ENCODE results near the gene EML6. TPM values are rescaled to one million over a fixed set of nuclear protein-coding genes. Genes with fewer than 3 reads are reported as not detected.
A peak's percentile ranks its signal among the peaks of the same experiment; 100 is the strongest.
"Not testable (repeated sequence)": the region's sequence is repeated elsewhere in the genome, so short reads cannot be mapped to it uniquely, and the experiment has no call there.

The EML6 gene
- total RNA-seq, 1 experiment from 2014 or later: 0.20 TPM

GRCh38 chr2:54864096-54864495 is 140.6 kb downstream of the EML6 start:
- no peak for DNase-seq (ENCODE audit: low spot score)
- in situ Hi-C loops (cut with HindIII; ENCODE audit: low sequenced_read_pairs): no loop called here

DNA sequence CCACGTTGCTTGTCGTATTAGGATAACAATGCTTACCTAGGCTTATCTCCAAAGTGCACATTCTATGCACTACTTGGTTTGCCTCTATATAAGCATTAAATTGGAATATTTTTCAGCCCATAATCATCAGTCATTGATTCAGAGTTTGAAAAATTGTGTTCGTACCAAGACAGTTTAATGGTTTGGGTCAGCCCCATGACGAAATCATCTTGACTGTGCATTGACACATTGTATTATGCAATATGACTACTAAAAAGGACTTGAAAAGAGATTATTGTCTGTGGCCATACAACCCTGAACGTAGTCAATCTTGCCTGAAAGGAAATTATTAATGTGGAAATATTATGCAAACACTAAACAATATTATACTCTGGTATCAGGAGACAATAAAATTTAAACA is 141.3 kb downstream of the EML6 start:
- in situ Hi-C loops (cut with HindIII; ENCODE audit: low sequenced_read_pairs): no loop called here
- DNase-seq (ENCODE audit: low spot score): no peak

- in situ Hi-C loops (cut with HindIII; ENCODE audit: low sequenced_read_pairs): no loop called here
- DNase-seq (ENCODE audit: low spot score): no peak
Observed at GRCh38 chr2:54866179-54866578, 142.7 kb downstream of the EML6 start.

DNA sequence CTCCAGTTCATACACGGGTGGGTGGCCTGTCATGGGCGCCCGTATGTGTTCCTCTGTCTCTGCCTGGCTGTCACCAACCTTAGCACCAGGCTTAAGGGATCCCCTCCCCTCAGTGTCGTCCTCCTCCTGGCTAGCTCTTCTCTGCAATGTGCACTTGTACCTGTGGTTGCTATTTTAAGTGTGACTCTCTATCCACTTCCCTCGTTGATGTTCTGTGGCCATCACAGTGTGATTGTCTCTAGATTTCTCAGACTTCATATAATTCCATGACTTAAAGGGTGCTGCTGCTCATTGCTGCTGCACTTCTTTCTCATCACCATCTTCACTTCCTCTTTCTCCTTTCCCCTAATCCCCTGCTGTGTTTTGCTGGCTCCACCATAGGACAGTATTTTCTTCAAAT is 143.4 kb downstream of the EML6 start:
- no peak for DNase-seq (ENCODE audit: low spot score)
- in situ Hi-C loops (cut with HindIII; ENCODE audit: low sequenced_read_pairs): no loop called here

GRCh38 chr2:54867457-54867856 is 144.0 kb downstream of the EML6 start:
- in situ Hi-C loops (cut with HindIII; ENCODE audit: low sequenced_read_pairs): no loop called here
- no peak for DNase-seq (ENCODE audit: low spot score)

GRCh38 chr2:54871457-54872107 is 148.1 kb downstream of the EML6 start:
- in situ Hi-C loops (cut with HindIII; ENCODE audit: low sequenced_read_pairs): no loop called here
- DNase-seq (ENCODE audit: low spot score): no peak

GRCh38 chr2:54872780-54873179 is 149.3 kb downstream of the EML6 start:
- in situ Hi-C loops (cut with HindIII; ENCODE audit: low sequenced_read_pairs): no loop called here

GRCh38 chr2:54873236-54873635 is 149.8 kb downstream of the EML6 start:
- in situ Hi-C loops (cut with HindIII; ENCODE audit: low sequenced_read_pairs); DNase-seq (ENCODE audit: low spot score): not testable (repeated sequence)

More at GRCh38 chr2:54872780-54873179, 149.3 kb downstream of the EML6 start:
- no peak for DNase-seq (ENCODE audit: low spot score)

GRCh38 chr2:54876764-54877163 is 153.3 kb downstream of the EML6 start:
- in situ Hi-C loops (cut with HindIII; ENCODE audit: low sequenced_read_pairs): loop anchor here (25.0 kb wide), 1 partner anchor 286 kb away; no protein-coding TSS in a partner anchor
- no peak for DNase-seq (ENCODE audit: low spot score)

- peak; percentile 94 for DNase-seq (ENCODE audit: low spot score)
- in situ Hi-C loops (cut with HindIII; ENCODE audit: low sequenced_read_pairs): loop anchor here (25.0 kb wide), 1 partner anchor 284 kb away; no protein-coding TSS in a partner anchor
Observed at GRCh38 chr2:54878182-54878581, 154.7 kb downstream of the EML6 start.

- peak; percentile 74 for DNase-seq (ENCODE audit: low spot score)
- in situ Hi-C loops (cut with HindIII; ENCODE audit: low sequenced_read_pairs): loop anchor here (25.0 kb wide), 1 partner anchor 283 kb away; no protein-coding TSS in a partner anchor
Observed at GRCh38 chr2:54879032-54879431, 155.6 kb downstream of the EML6 start.

GRCh38 chr2:54879598-54880332 is 156.3 kb downstream of the EML6 start:
- DNase-seq (ENCODE audit: low spot score): peak; percentile 88
- in situ Hi-C loops (cut with HindIII; ENCODE audit: low sequenced_read_pairs): loop anchor here (25.0 kb wide), 1 partner anchor 283 kb away; no protein-coding TSS in a partner anchor

- in situ Hi-C loops (cut with HindIII; ENCODE audit: low sequenced_read_pairs): loop anchor here (25.0 kb wide), 1 partner anchor 282 kb away; no protein-coding TSS in a partner anchor
- peak; percentile 85 for DNase-seq (ENCODE audit: low spot score)
Observed at GRCh38 chr2:54880428-54880827, 157.0 kb downstream of the EML6 start.

DNA sequence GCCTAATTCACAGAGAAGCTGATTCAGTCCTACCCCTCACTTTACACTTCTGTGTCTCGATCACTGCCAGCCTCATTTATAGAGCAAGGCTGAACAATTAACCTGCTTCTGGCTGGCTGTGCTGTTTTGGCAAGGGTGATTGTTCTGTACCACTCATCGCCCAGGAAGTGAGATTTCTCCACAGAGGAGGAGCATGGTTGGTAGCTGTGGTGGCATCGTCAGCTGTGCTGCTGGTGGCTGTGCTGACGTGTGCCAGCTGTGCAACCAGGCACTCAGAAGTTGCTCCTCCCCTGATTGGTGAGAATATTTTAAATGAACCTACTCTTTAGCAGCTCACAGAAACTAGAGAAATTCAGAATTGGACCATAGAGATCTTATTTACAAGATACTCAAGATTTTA is 158.3 kb downstream of the EML6 start:
- in situ Hi-C loops (cut with HindIII; ENCODE audit: low sequenced_read_pairs): loop anchor here (25.0 kb wide), 1 partner anchor 281 kb away; no protein-coding TSS in a partner anchor
- DNase-seq (ENCODE audit: low spot score): no peak

- in situ Hi-C loops (cut with HindIII; ENCODE audit: low sequenced_read_pairs): loop anchor here (25.0 kb wide), 1 partner anchor 276 kb away; no protein-coding TSS in a partner anchor
- DNase-seq (ENCODE audit: low spot score): no peak
Observed at GRCh38 chr2:54885891-54886290, 162.4 kb downstream of the EML6 start.

- in situ Hi-C loops (cut with HindIII; ENCODE audit: low sequenced_read_pairs): loop anchor here (25.0 kb wide), 1 partner anchor 274 kb away; no protein-coding TSS in a partner anchor
Observed at GRCh38 chr2:54887850-54888545, 164.5 kb downstream of the EML6 start.

GRCh38 chr2:54889053-54889452 is 165.6 kb downstream of the EML6 start:
- no peak for DNase-seq (ENCODE audit: low spot score)
- in situ Hi-C loops (cut with HindIII; ENCODE audit: low sequenced_read_pairs): loop anchor here (25.0 kb wide), 1 partner anchor 273 kb away; no protein-coding TSS in a partner anchor

More at GRCh38 chr2:54887850-54888545, 164.5 kb downstream of the EML6 start:
- DNase-seq (ENCODE audit: low spot score): no peak

DNA sequence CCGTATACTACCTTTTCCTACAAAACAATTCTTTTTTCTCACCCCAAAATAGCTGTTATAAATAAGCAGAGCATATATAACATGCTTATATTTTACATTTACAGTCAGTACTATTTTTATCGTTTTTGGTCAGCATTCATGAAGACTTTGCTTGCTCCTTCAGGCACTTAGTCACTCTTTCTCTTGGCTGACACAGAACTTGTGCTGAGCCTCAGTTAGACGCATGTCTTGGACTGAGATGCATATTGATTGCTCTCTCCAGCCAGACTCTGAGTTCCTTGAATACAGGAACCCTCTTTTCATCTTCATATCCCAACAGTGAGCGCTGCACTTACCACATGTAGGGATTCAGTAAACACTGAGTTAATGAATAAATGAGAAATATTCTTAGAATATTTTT is 168.4 kb downstream of the EML6 start:
- in situ Hi-C loops (cut with HindIII; ENCODE audit: low sequenced_read_pairs): loop anchor here (25.0 kb wide), 1 partner anchor 270 kb away; no protein-coding TSS in a partner anchor

DNA sequence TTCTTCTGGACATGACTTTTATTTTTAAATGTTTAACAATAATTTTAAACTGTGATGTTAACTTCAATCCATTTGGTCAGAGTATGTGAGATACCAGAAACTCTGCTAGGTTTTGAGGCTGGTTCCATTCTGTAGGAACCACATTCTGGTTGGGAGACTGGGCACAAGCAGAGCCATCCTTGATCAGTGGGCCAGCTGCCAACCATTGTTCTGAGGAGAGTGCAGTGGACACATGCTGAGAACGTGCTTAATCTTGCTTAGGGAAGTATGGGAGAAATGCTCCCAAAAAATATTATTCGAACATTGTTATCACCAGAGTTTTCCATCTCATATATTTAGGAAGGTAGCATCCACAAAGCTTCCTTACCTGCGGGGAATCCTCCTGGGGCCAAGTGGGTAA is 171.0 kb downstream of the EML6 start:
- in situ Hi-C loops (cut with HindIII; ENCODE audit: low sequenced_read_pairs): loop anchor here (25.0 kb wide), 1 partner anchor 268 kb away; no protein-coding TSS in a partner anchor
- DNase-seq (ENCODE audit: low spot score): peak; percentile 44

More for the DNA sequence above, 168.4 kb downstream of the EML6 start:
- no peak for DNase-seq (ENCODE audit: low spot score)

Measured in G401 (cell line).